Ecto neural progenitor cell (in vitro differentiated cells): ENCODE results near the gene BICRA.
A peak's percentile ranks its signal among the peaks of the same experiment; 100 is the strongest.
"Not testable (repeated sequence)": the region's sequence is repeated elsewhere in the genome, so short reads cannot be mapped to it uniquely, and the experiment has no call there.

Experiments
- DNase-seq: peaks from one replicate; pipeline ENCODE4 v3.0.0-alpha.2; 2018; ENCODE audit warnings: low spot score

The BICRA gene

DNA sequence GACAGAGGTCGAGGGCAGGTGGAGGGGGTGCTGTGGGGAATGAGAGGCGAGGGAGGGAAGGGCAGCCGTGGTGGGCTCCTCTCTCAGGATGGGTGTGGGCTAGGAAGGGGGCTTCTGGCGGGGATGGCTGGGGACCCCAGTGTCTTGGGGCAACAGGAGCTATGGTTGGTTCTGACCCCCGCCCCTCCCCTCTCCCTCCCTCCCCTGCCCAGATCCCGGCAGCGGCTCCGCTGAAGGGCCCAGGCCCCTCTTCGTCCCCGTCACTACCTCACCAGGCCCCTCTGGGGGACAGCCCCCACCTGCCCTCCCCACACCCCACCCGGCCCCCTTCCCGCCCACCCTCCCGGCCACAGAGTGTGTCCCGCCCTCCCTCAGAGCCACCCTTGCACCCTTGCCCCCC is 85.0 kb downstream of the BICRA start:
- DNase-seq, result no peak

DNA sequence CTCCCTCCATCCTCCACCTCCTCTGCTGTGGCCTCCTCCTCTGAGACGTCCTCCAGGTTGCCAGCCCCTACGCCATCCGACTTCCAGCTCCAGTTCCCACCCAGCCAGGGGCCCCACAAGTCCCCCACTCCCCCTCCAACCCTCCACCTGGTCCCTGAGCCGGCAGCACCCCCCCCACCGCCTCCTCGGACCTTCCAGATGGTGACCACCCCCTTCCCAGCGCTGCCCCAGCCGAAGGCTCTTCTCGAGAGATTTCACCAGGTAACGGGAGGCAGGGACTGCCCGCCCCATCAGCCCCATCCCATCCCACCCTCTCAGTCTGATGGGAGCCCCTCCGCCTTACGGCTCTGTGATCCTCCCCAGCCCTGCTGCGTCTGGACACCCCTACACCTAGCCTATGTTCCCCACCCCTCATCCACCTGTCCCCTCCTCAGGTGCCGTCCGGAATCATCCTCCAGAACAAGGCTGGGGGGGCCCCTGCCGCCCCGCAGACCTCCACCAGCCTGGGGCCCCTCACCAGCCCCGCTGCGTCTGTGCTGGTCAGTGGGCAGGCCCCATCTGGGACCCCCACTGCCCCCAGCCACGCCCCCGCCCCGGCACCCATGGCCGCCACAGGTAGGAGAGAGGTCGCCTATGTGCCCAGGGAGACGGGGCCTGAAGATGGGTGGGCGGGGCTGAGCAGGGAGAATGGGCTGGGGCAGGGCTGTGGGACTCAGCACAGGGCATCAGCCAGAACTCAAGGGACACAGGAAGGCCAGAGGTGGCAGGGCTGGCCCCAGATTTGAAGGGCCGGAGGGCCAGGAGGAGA is 85.7 kb downstream of the BICRA start:
- DNase-seq, result no peak

DNA sequence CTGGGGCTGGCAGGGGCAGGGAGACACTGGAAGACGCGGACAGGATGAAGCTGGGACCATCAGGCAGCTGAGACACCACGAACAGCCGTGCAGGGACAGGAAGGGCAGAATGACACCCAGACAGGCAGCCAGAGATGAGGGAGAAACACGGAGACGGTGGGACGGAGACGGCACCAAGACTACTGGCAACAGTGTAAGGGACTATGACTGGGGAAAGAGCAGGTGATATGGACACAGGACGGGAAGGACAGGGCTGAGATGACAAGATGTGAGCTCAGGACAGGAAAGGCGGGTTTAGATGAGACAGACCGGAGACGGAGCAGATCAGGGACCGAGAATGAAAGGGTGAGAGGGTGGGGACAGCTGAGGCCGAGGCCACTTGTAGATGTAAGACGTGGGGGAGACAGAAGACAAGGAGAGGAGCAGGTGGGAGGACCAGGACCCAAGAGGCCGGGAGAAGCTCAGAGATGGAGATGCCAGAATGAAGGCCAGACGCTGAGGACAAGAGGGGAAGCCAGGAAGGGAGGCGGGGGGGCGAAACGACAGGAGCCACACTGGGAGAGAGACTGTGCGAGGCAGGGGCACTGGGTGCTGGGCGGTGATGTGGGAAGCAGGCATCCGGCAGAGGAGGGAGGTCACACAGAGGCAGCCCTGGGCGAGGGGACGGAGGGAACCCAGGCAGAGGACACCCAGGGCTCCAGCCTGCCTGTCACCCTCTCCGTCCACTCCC is 86.8 kb downstream of the BICRA start:
- no peak for DNase-seq

DNA sequence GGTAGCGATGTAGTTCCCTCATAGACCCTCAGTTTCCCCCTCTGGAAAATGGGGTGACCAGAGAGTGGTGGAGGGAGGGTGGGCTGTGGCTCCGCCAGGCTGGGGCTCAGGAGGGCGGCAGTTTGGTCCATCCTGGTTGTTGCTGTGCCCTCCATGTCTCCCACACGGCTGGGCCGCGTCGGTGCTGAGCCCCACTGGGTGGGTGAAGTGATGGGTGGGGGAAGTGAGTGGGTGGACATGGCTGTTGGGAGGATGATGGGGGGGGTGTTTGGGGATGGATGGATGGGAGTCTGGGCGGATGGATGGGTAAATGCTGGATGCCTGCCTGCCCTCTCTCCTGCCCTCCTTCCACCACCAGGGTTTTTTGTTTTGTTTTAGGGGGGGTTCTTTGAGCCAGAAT is 87.7 kb downstream of the BICRA start:
- DNase-seq, result no peak

DNA sequence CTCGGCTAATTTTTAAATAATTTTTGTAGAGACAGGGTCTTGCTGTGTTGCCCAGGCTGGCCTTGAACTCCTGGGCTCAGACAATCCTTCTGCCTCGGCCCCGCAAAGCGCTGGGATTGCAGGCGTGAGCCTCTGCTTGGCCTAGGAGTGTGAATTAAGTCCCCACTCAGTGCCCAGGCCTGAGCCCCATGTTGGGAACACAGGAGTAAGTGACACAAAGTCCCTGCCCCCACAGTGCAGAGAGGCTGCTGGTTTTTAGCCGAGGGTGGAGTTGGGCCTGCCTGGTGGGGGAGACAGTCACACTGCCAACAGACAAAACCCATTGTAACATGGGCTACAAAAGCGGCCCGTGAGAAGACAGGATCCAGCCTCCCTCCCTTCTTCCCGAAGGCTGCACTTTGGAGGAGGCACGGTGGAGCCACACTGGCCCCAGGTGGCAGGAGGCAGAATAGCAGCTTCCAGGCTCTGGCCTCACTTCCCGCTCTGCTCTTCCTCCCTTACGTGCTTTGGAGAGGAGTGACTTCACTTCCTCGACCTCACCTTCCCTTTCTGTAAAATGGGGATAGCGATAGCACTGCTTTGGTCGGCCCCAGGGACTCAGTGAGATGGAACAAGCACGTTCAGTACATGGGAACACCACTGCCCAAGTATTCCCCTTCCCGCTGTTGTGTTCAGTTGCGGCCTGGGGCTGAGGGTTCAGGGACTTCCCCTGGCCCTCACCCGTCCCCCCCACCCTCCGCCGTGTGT is 89.1 kb downstream of the BICRA start:
- peak; percentile 87 for DNase-seq

DNA sequence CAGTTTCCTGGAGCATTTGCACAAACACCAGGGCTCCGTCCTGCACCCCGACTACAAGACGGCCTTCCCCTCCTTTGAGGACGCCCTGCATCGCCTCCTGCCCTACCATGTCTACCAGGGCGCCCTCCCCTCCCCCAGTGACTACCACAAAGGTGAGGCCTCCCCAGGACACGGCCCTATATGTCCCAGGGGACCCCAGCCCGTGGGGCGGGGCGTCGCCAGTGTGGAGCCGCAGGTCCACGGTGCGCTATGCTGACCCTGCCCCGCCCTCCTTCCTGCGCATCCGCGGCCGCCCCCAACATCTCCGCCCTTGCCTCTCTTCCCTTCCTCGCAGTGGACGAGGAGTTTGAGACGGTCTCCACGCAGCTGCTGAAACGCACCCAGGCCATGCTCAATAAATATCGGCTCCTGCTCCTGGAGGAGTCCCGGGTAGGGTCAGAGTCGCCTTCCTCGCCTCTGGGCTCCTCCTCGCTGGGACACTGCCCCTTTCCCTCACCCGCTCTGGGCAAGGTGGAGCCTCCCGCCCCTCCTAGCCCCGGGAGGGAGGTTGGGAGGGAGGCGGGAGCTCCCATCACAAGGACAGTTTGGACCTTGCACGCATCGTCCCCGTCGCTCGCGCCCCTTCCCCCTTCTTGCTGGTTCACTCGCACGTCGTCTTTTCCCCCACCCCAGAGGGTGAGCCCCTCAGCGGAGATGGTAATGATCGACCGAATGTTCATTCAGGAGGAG is 89.9 kb downstream of the BICRA start:
- no peak for DNase-seq

DNA sequence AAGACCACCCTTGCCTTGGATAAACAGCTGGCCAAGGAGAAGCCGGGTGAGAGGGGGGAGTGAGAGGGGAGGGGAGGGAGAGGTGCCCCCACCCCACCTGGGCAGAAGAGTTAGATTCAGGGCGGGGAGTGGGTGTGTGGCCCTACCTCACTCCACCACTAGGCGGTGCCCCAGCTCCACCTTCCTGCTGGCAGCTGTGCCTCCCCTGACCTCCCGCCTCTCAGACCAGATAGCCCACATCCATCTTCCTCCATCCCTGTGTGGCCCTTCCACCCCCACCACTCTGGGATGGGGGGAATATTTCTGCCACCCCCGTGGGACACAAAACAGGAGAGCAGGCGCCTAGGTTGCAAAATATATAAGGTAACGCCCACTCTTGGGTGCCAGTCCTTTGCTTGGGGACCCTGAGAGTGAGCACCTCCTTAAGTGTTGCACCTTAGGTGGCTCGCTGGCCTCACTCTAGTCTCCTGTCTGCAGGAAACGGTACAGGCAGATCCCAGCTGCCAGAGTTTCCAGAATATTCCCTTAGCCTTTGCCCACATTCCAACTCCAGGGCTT is 90.5 kb downstream of the BICRA start:
- peak; percentile 83 for DNase-seq

DNA sequence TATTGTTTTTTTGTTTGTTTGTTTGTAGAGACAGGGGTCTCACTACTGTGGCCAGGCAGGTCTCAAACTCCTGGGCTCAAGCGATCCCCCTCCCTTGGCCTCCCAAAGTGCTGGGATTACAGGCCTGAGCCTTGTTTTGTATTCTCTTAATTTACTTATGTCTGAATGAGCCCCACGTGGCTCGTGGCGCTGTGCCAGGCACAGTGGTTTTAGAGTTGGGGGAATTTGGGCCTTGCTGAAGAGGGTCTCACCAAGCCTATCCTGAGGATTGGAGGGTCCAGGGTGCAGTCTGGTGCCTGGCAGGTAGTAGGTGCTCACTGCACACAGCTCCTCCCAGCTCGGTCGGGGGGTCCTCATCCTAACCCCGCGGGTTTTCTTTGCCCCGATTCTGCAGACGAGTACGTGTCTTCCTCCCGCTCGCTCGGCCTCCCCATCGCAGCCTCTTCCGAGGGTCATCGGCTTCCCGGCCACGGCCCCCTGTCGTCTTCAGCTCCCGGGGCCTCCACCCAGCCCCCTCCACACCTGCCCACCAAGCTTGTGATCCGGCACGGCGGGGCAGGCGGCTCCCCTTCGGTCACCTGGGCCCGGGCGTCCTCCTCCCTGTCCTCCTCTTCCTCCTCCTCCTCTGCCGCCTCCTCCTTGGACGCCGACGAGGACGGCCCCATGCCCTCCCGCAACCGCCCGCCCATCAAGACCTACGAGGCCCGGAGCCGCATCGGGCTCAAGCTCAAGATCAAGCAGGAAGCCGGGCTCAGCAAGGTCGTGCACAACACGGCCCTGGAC is 92.2 kb downstream of the BICRA start:
- no peak for DNase-seq

DNA sequence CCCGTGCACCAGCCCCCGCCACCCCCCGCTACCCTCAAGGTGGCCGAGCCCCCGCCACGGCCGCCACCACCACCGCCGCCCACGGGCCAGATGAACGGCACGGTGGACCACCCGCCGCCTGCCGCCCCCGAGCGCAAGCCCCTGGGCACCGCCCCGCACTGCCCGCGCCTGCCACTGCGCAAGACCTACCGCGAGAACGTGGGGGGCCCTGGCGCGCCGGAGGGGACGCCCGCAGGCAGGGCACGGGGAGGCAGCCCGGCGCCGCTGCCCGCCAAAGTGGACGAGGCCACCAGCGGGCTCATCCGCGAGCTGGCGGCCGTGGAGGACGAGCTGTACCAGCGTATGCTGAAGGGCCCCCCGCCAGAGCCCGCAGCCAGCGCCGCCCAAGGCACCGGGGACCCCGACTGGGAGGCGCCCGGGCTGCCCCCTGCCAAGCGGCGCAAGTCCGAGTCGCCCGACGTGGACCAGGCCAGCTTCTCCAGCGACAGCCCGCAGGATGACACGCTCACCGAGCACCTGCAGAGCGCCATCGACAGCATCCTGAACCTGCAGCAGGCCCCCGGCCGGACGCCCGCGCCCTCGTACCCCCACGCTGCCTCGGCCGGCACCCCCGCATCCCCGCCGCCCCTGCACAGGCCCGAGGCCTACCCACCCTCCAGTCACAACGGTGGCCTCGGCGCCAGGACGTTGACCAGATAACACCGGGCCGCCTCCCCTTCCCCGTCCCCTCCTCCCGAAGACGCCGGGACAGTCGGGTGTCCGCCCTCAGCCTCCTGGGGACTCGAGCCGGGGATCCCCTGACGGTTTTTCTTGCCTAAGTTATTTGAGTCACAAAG is 93.0 kb downstream of the BICRA start:
- DNase-seq, result no peak

DNA sequence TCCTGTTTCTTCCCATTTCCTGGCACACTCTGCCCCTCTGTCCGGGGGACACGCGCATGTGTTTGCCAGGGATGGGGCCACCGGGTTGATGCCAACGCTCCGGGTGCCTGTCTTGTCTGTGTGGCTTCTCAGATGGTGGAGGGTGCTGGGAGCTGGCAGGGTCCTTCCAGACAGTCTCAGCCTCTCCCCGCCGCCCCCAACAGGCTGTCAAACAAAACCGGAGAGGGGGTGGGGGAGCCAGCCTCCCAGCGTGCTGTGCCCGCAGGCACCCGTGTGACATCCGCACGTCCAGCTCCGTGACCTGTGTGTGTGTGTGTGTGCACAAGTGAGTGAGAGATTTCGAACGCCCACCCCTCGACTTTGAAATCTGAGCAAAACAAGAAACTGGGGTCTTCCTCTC is 93.7 kb downstream of the BICRA start:
- DNase-seq, result no peak

DNA sequence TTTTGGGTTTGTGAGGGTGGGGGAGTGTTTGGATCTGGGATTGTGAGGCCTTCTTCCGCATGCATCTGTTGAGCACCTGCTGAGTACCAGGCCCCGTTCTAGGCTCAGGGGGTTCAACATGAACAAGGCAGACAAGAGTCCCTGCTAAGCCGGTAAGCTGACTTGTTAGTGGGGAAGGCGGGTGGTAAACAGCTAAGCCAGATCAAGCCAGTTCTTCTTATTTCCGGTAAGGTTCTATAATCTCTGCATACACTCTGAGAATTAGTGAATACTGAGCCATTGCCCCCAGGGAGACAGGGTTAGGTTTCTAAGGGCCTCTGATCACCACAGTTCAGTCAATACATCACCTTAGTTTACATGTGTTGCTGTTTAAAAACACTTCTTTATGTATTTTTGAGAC is 94.4 kb downstream of the BICRA start:
- no peak for DNase-seq

DNA sequence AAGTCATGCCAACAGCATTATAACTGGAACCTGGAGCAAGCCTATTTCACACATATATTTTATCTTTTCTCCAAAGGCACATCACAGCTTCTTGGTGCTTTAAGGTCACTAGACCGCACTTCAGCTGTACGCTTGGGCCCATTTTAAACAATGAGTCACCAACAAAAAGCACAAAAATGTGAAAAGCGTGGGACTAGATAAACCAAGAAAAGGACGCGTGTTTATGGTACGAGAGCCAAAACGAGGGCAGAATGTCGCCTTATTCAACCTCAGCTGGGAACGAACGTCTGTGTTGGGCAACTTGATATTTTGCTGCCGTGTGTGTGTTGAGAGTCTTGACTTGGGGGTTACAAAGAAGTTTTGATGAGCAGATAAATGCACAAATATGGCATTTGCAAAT is 95.1 kb downstream of the BICRA start:
- no peak for DNase-seq

DNA sequence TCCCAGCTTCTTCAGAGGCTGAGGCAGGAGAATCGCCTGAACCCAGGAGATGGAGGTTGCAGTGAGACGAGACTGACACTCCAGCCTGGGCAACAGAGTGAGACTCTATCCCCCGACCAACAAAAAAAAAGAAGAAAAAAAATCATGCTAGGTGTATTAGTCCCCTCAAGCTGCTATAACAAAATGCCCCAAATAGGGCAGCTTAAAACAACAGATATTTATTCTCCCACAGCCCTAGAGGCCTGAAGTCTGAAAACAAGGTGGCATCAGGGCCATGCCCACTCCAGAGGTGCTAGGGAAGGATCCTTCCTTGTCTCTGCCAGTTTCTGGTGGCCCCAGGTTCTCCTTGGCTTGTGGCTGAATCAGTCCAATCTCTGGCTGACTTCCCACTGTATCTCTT is 95.7 kb downstream of the BICRA start:
- DNase-seq, result no peak

DNA sequence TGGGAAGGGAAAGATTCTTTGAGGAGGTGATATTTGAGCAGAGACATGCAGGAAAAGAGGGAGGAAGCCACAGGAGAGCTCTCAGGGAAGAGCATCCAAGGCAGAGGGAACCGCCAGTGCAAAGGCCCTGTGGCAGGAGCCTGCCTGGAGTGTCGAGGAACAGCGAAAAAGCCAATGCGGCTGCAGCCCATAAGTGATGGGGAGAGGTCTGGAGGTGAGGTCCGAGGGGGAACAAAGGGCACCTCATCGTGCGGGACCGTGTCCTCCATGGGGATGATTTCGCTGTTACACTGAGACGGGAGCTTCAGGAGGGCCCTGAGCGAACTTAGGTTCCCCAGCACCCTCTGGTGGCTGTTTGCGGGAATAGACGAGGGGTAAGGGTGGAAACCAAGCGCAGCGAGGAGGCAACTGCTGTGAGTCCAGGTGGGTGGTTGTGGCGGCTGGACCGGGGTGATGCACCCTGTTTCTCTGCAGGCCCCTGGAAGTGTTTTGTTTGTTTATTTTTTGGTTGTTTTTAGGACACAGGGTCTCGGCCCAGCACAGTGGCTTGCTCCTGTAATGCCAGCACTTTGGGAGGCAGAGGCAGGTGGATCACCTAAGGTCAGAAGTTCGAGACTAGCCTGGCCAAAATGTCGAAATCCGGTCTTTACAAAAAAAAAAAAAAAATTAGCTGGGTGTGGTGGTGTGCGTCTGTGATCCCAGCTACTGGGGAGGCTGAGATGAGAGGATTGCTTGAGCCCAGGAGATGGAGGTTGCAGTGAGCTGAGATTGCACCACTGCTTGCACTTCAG is 98.4 kb downstream of the BICRA start:
- peak; percentile 81 for DNase-seq

DNA sequence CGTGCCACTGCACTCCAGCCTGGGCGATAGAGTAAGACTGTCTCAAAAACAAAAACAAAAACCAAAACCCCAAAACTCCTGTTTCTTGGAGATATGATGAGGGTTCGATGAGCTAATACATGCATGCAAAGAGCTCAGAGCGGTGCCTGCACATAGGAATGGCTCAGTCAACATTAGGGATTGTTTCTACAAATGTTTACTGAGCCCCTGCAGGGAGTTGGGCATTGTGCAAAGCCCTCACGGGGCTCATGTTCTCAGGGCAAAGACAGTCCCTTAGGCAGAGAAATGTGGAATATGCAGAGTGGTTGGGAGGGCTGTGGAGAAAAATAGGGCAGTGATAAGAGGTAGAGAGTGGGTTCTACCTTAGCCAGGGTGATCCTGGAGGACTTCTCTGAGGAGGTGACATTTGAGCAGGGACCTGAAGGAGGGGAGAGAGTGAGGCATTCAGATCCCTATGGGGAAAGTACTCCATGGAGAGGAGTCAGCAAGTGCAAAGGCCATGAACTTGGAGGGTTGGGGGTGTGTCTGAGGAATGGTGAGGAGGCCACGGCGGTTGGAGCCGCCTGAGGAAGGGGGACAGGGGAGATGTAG is 102.8 kb downstream of the BICRA start:
- no peak for DNase-seq

DNA sequence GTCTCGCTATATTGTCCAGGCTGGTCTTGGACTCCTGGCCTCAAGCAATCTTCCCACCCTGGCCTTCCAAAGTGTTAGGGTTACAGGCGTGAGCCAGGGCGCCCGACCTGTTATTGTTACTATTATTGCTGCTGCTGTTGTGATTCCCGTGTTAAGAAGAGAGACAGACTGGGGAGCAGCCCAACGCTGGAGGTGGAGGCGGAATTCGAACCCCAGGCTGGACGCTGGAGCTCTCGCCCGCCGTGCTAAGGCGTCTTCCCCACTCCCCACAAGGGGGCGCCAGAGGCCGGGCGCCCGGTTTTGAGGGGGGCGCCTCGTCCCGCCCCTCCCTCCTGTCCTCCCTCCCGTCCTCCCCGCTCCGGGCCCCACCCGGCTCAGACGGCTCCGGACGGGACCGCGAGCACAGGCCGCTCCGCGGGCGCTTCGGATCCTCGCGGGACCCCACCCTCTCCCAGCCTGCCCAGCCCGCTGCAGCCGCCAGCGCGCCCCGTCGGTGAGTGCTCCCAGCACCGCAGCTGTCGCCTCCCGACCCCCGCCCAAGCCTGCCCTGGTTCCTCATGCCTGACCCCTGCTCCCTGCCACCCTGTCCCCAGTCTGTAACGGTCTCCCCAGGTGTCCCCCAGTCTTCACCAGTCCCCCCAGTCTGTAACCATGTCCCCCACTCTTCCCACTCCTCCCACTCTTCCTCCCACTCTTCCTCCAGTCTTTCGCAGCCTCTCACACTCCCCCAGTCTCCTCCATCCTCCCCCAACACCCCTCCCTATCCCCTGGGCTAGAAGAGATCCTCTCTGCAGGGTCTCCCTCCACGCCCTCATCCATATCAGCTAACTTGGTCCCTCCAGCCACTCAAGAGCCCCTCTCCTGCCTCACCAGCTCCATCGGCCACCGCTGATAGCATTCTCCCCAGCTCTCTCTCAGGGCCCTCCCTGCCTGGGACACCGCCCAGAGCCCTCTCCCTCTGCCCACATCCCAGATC is 104.4 kb downstream of the BICRA start, which contains the start of gene EHD2:
Gene EHD2 (plus strand): TSS at position 377 of the 976 bp plus-strand sequence. CDS start 3,191 bp downstream, outside the sequence.
- peak; percentile 69 for DNase-seq

DNA sequence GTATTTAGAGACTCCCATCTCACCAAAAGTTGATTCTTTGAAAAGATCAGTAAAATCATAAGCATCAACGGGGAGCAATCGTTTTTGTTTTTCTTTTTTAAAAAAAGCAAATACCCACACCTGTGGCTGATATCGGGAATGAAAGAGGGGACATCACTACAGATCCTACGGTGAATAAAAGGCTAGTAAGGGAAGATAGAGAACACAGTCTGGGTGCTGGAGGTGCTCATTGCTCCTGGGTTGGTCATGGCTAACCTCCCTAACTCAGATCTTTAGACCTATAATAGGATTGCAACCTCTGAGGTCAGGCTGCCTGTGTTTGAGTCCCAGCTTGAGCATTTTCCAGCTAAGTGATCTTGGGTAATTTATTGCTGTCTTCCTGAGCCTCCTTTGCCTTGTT is 105.4 kb downstream of the BICRA start:
- no peak for DNase-seq

DNA sequence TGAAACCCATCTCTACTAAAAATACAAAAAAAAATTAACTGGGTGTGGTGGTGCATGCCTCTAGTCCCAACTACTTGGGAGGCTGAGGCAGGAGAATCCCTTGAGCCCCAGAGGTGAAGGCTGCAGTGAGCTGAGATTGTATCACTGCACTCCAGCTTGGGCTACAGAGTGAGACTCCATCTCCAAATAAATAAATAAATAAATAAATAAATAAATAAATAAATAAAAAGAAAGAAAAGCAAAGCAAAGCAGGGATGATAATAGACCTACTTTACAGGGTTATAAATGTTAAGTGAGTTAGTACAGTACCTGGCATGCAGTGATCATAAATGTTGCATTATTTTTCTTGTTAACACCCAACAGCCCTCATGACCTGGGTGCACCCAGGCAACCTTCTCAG is 105.9 kb downstream of the BICRA start:
- DNase-seq, result not testable (repeated sequence)
